Aortic smooth muscle cell (primary cell): Measurements from ENCODE around the gene SLC25A31. TPM values are rescaled to one million over a fixed set of nuclear protein-coding genes. Genes with fewer than 3 reads are reported as not detected.

Experiments used
- total RNA-seq: library from RNA; depleted of rRNA; stranded (reverse); fragments of >200 nt; gene quantifications from 2 replicates; pipeline ENCODE4 v1.2.3, GENCODE V29; 2014

SLC25A31 gene
- not detected in 2 replicates for total RNA-seq

DNA sequence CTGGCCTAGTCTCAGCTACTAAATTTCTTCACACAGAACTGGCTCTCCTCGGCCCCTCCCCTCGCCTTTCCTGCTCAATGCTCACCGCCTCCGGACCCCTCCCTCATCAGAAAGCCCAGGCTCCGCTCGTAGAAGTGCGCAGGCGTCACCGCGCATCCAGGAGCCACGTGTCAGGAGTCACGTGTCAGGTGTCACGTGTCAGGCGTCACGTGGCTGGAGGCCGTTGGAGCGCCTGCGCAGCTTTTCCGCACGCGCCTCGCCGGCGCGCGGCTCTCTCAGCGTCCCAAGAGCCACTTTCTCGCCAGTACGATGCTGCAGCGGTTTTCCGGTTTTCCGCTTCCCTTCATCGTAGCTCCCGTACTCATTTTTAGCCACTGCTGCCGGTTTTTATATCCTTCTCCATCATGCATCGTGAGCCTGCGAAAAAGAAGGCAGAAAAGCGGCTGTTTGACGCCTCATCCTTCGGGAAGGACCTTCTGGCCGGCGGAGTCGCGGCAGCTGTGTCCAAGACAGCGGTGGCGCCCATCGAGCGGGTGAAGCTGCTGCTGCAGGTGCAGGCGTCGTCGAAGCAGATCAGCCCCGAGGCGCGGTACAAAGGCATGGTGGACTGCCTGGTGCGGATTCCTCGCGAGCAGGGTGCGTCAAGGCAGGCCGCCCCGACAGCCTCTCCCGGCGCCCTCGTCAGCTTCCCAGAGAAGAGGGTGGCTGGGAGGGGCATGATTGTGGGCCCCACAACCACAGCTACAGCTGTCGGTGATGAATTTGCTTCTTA, at the start of gene SLC25A31:
Gene SLC25A31, plus strand, starts transcription at position 259 of the 772 bp plus-strand sequence. Its CDS starts 146 bp downstream, at position 405.

DNA sequence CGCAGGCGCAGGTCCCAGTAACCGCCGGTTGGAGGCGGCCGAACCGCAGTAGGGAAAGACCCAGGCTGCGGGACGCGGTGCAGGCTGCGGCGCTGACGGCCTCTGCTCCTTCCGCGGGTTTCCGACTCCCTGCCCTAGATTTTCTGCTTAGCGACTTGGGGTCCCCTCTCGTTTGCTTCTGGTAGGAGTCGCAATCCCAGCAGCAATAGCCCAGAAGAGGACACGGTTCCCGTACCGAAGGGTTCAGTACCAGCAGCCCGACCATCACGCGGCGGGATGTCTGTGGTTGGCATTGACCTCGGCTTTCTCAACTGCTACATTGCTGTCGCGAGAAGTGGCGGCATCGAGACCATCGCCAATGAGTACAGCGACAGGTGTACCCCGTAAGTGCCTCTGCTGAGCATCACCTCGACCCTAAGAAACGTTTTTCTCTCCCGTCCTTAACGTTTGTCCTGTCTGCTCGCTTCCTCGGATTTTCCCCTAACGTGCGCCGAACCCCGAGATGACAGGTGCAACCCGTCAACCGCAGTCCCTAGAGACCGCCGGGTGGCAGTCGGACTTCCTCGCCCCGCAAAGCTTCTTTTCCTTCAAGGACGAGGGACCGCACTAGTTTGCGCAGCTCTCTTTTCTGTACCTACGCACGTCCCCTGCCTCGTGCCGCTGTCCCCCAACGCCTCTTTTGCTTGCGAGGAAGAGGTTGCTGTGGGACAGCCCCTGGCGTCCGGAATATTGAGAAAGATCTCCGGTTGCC, 52.2 kb downstream of the SLC25A31 start, which contains the start of gene HSPA4L:
Gene HSPA4L, plus strand, starts transcription at position 48 of the 751 bp plus-strand sequence. Its CDS starts 229 bp downstream, at position 277.

Other genes with a start within 250 kb of the SLC25A31 start
- 2.9 and 4.2 TPM in 2 replicates for gene INTU, start 97.4 kb upstream of the SLC25A31 start, total RNA-seq
- gene HSPA4L, start 51.9 kb downstream of the SLC25A31 start, total RNA-seq: 6.5 and 7.0 TPM in 2 replicates
- 7.0 and 15.7 TPM in 2 replicates for gene PLK4, start 150.5 kb downstream of the SLC25A31 start, total RNA-seq
- gene MFSD8, start 234.8 kb downstream of the SLC25A31 start, total RNA-seq: 15.1 and 17.0 TPM in 2 replicates
- 3.6 and 5.1 TPM in 2 replicates for gene ABHD18, start 235.0 kb downstream of the SLC25A31 start, total RNA-seq